GM19240 (cell line): ENCODE results near the gene ARID1A.

Experiments
- DNase-seq: peaks from one replicate; pipeline ENCODE4 v3.0.0; 2011; ENCODE audit warnings: low spot score; ENCODE audit not compliant: insufficient read length

ARID1A gene

DNA sequence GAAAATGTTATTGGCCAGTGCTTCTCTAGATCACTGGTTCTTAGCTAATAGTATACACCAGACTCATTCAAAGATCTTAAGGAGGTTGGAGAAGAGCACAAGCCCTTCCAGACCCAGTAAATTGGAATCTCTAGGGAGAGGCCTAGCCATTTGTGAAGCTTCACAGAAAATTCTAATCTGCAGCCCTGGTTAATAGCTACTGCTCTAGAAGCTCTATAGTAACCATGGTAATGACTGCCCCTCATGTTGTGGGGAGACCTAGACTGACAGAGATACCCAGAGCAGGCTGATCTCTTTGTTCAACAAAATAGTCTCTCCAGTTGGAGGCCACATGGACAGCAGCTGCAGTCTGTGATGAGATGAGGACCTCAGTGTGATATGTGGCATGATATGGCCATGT, 31.7 kb downstream of the ARID1A start:
- no peak for DNase-seq

DNA sequence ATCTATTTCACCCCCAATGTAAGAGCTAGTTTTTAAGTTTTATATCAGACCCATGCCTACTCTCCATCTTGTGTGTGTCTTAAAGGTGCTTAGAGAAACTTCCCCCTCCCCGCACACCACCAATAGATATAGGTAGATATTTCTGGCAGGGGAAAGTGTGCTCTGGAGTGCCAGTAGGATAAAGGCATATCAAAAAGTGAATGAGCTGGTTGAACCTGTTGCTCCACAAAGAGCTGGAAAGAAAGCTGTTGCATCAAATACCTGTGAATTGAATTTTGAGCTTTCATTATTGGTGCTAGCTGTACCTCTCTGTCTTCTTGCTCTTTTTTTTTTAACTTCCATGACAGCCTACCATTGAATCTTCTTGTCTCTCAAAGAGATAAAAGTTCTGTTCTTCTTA, 32.8 kb downstream of the ARID1A start:
- DNase-seq = no peak

DNA sequence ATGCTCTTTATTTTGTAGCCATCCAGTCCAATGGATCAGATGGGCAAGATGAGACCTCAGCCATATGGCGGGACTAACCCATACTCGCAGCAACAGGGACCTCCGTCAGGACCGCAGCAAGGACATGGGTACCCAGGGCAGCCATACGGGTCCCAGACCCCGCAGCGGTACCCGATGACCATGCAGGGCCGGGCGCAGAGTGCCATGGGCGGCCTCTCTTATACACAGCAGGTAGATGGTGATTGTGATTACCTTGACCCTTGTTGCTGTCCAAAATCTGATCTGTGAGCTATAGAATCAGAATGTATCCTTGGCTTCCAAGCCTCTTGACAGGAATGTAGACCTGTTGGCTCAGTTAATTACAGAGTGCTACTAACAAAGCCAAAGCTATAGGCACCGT, 33.8 kb downstream of the ARID1A start:
- DNase-seq = no peak

DNA sequence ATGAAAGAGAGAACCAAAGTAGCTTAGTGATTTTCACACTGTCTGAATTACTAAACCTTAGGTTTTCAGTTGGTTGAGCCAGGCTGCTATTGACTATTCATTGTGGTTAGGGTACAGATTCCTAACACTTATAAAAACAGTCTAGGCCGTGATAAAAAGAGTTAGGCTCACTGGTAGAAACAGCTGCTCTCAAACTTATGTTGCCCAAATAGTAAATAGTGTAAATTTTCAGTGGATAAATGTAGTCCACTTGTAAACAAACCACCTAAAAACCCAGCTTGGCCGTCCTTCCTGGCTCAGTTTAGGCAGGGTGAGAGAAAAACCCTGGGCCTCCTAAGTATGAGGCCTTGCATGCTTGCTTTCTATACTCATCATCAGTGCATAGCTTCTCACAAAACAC, 34.9 kb downstream of the ARID1A start:
- DNase-seq = no peak

DNA sequence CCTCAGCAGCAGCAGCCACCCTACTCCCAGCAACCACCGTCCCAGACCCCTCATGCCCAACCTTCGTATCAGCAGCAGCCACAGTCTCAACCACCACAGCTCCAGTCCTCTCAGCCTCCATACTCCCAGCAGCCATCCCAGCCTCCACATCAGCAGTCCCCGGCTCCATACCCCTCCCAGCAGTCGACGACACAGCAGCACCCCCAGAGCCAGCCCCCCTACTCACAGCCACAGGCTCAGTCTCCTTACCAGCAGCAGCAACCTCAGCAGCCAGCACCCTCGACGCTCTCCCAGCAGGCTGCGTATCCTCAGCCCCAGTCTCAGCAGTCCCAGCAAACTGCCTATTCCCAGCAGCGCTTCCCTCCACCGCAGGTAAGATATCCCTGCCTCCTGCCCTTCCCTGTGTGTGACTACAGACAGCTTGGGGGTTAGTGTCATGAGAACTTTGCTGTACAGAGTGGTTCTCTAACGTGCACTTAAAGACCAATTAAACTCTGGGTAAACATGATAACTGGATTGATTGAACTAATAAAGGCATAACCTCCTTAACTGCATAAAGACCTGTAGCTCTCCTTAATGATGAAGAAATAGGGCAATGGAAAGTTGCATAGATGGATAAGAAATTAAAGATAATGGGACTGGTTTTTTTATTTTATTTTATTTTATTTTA, 35.6 kb downstream of the ARID1A start:
- DNase-seq = no peak

DNA sequence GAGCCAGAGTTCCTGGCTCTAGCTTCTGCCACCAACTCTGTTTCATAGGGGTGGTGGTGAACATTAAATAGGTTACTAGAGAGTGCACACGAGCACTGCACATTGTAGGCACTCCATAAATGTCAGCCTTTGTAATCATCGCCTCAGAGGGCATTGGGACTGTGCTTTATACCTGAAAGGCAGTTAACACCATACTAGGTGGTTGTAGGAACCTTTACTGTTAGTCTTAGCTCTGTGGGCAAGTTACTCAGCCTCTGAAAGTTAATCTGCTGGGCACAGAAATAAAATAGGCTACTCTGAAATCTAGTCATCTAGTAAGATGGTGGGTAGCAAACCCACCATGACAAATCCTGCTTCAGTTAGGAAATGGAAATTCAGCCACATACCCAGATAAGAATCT, 37.6 kb downstream of the ARID1A start:
- no peak for DNase-seq

DNA sequence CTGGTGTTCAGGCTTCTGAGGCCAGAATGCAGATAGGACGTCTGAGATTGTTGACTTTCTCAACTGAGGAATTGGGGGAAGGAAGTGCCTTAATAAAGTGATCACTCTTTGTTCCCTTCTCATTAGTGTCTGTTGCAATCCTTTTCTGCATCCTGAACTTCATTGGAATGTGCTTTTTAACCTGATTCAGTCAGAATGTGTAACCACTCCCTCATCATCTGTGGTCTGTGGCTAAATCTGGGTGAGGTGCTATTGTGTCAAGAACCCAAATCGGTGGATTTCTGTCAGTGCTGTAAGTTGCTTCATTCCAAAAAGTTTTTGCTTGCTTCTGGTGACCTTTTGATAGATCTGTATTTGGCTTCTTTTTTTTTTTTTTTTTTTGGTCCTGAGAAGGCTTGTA, 38.2 kb downstream of the ARID1A start:
- no peak for DNase-seq

DNA sequence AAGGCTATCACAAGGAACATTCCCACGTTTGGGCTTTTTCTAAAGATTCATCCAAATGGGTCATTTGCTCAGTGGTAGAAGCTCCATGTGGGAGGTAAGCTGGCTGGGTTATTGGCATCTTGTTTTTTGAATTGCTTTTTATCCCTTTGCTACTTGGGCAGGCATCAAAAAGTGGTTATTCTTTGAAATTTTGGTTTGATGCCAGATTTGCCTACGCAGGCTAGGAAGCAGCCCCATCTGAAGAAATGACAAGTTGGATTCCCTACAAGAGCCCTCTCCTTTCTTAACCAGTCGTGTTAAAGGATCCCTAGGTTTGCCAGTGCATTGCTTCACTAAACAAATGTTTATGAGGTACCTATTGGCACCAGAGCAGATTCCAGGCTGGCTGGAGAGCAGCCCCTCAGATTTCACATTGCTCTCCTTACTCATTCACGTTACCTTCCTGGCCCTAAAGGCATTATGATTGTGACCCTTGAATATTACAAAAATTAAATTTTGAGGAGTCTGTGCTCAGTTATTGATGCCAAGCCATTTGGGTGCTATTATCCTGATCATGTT, 38.8 kb downstream of the ARID1A start:
- no peak for DNase-seq

DNA sequence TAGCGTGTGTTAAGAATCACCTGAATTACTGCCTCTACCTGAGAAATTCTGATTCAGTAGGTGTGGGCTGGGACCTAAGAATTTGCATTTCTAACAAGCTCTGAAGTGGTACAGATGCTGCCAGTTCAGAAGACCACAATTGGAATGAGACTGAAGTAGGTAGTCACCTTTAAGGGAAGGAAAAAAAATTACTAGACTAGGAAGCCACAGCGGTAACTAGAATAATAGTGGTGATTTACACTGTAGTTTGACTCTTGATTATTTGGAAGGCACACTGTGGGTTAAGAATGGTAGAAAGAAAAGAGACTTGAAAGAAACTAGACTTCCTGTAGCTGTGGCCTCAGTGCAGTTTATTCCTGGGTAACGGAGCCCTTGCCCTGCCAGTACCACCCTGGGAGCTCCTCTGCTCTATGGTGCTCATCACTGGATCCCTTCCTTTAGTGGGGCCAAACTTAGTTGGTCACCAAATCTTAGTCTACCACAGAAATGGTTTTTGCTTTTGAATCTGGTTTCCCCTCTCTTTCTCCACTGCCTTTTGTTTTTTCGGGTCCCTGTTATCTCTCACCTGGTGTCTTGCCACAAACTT, 43.6 kb downstream of the ARID1A start:
- DNase-seq = no peak

DNA sequence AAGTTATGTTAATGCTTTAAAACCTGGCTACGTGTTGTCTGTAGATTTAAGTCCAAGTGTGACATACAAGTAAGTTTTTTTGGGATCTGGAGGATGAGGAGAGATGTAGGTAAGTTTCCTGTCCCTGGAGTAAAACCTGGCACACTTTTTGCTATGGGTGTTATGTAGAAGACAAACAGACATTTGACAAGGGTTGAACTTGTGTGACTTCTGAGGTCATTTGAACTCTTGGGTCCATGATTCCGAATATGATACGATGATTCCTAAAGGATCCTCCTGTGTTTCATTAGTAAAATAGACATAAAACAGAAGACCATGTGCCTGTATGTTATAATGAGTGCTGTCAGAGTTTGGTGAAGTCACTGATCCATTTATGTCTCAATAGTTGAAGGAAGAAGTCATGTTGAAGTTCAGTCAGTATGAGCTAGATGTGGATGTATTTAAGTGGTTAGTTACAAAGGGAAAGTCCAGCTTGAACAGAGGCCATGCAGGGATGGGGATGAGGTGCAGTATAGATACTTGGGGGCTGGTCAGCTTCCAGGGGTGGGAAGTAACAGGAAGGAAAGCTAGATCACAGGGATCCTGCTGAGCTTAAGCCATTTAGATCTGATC, 44.3 kb downstream of the ARID1A start:
- no peak for DNase-seq

DNA sequence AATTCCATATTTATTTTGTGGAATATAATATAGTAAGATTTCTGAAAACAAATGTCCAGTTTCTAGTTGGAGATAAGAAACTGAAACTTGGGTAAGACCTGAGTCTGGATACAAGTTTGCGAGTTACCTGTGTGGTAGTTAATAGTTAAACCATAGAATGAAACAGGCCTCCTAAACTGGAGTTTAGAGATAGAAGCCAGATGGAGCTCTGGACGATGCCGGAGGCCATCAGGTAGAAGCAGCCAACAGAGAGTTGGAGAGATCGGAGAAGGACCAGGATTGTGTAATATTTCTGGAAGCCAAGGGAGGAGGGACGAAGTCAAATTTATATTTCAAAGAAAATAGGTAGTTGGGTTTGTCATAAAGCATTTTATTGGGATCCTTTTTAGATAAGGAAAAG, 45.1 kb downstream of the ARID1A start:
- no peak for DNase-seq

DNA sequence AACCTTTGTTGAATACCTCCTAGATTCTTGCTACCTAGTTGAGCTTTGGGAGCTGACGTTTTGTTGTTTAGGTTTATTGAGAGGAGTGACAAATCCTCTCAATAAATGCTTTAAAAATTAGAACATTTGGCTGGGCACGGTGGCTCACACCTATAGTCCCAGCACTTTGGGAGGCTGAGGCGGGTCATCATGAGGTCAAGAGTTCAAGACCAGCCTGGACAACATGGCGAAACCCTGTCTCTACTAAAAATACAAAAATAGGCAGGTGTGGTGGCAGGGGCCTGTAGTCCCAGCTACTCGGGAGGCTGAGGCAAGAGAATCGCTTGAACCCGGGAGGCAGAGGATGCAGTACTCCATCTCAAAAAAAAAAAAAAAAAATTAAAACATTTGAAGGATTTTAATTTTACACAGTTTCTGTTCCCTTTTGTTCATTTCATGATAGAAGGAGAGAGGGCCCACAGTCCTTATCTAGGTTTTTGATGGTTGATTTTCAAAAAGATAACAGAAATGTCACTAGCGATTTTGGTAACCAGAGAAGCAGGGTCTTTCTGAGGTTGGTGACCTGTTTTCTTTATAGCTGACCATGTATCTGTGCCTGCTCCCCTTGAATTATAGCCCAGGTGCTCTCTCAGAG, 47.7 kb downstream of the ARID1A start:
- DNase-seq = no peak

DNA sequence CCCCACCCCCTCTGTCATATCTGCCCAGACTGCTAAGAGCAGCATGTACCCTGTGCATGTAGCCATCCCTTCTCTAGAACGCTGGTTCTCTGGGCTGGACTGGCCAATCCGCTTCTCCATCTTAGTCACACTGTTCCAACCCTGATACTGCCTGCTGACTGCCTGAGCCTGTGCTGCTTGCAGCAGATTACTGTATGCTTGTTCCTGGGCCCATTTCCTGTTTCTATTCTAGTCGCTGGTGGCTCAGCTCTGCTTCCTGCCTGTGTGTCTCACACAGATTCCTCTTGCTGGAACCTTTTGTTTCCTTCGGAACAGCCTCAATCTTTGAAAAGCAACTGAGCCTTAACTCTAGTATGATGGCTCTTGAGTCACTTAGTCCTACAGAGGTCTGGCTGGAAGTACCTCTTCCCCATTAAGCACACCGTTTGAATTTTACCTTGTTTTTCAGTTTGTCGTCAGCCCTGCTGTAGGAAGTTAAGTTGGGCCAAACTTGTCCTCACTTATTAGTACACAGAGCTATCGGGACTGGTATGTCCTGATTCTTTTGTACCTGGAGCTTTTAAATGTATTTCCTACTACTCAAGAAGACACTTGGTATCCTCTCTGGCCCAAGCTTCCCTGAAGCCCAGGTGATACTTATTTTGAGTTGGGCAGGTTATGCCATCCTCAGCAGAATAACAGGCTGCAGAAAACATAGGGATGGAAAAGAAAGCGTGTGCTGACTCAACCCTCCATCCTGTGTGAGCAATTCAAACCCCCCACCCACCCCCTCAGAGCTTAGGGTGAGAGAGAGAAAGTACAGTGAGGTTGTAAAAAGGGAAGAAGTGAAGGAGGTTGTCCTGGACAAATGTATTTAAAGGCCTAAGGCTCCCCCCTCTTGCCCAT, 48.5 kb downstream of the ARID1A start:
- DNase-seq = peak; percentile 69

DNA sequence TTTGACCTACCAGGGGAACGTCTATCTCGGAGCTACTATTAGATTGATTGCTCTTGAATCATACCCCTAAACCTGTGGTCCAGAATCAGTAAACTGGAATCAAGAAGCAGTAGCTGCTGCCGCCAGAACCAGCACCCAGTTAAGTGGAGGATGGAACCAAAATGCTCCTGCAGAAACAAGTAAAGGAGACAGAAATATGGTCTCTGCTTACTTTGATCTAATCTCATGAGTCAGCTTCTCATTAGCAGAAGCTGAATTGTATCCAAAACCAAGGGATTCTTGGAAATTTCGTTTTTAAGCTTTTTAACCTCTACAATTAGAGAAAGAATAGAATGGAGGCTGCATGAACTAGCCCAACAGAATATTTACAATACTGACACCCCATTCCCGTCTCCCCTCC, 49.4 kb downstream of the ARID1A start:
- no peak for DNase-seq

DNA sequence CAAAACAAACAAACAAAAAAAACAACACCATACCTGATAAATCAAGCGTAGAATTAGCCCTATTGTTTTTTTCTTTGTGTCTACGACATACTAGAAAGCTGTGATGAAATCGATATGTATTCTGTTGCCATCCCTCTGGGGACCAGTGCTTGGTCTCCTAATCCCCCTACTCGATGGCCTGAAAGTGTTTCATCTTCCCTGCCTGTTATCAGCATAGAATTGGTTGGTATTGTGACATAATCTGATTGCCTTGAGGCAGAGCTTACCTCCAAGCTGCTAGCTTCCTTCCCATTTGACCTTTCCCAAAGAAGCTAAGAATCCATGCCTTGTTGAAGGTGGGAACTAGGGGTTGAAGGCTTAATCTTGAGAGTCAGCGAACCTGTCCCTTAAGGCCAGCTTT, 51.2 kb downstream of the ARID1A start:
- no peak for DNase-seq

DNA sequence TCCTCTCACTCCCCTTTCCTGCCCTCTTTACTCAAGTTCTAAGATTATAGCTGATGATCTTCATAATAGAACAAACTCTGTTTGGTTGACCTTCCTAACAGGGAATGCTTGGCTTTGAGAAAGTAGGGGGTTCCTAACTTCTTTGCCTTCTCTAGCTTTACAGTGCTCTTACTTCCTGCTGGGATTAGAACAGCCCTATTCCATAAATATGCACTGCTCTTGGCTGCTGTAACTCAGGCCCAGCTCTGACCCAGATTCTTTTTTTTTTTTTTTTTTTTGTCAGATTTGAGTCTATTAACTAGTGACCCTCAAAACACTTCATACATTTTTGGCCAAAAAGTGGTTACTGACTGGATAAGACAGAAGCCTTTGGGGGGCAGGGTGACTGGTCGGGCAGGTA, 52.5 kb downstream of the ARID1A start:
- DNase-seq = no peak

DNA sequence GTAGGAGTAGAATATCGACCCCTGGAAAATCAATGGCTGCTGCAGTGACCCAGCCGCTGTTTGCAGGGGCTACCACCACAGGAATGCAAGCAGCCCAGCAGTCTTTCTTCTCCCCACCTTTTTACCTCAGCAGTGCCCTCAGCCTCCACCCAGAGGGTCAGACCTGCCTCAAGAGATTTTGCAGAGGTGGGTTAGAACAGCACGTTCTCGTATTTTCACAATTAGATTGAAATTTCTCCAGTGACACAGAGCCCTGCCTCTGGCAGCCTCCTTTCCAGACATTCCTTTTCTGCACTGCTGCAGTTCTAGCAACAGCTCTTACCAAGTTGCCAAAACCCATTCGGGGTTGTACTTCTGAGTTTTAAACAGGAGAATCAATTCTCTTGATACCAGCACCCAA, 53.6 kb downstream of the ARID1A start:
- no peak for DNase-seq

DNA sequence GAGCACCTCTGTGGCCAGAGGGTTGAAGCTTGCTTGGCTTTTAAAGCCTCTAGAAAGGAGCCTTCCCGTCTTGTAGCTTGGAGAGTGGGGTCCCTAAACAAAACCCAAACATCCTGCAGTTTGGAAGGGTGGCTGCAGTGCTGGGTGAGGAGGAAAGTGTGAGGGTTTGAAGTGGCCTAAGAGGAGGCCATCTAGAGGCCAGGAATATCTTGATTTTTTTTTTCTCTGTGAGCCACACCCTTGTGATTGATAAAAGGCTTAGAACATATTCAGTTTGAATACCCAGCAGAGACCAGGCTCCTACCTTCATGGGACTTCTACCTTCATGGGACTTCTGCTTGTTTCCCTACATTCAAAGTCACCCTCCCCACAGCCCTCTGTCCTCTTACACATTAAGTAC, 54.6 kb downstream of the ARID1A start:
- DNase-seq = no peak

DNA sequence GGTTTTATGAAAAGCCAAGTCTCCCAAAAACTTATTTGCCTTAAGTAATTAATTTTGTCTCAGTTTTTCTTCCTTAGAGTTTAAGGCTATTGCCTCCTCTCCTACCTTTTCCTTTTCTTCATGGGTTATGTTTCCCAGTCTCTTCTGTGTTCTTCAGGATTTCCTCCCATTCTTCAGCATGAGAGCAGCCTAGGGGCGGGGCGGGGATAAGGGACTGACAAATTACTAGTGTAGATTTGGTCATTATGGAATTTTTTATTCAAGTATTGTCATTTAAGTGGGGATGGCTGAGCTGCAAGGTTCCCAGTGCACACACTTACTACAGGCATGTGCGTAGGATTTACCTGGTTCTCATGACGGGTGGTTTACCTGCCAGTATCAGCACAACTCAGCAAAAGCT, 56.7 kb downstream of the ARID1A start:
- no peak for DNase-seq

DNA sequence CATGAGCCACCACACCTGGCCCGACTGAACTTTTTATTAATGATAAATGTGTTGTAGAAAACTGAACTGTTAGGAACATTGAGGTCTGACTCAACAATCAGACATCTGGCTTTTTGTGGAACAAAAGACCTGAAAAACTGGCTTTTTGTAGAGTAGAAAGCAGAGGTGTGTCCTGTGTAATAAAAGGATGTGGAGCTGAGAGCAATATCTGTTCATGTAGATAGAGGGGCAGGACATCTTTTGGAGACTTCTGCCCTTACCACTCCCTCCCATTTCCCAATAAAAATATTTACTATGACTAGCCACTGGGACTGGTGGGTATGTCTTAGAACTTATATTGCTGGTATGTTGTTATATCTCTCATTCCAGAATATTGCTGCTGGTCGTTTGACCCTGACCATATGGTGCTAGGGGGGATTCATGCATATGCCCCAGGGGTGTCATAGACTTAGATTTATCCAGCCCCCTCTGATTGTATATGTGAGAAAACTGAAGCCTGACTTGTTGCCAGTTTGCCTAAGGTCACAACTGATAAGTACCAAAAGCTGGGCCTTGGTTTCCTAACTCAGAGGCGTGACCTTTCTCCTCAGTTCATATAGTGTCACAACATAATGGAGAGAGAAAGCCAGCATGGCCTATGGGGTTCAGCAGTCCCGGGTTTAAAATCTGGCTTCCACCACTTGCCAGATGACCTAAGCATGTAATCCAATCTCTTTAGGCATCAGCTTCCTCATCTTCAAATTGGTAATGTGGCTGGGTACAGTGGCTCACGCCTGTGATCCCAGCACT, 58.5 kb downstream of the ARID1A start:
- DNase-seq = no peak

DNA sequence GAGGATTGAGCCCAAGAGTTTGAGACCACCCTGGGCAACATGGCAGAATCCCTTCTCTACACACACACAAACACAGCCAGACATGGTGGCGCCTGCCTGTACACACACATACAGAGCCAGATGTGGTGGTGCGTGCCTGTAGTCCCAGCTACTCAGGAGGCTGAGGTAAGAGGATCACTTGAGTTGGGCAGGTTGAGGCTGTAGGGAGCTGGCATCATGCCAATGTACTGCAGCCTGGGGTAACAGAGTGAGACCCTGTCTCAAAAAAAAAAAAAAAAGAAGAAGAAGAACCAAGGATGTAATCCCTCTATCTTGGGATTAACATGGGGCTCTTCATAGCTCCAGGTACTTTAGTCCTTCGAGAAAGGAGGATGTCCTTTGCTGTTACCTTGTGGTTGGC, 62.5 kb downstream of the ARID1A start:
- DNase-seq = no peak
